KMS-11 (cell line): Measurements from ENCODE around the gene GALNT11.
"Not testable (repeated sequence)": the region's sequence is repeated elsewhere in the genome, so short reads cannot be mapped to it uniquely, and the experiment has no call there.

ENCODE experiments used
- H2AFZ ChIP-seq: fragments of 200-600 bp; sonication (generic); 2 replicates; pipeline ENCODE4 v1.6.1; 2016; ENCODE audit warnings: antibody characterized with exemption, mixed run types, low read depth
- H3K27ac ChIP-seq: fragments of 200-600 bp; sonication (generic); 2 replicates; pipeline ENCODE4 v1.6.1; 2016; ENCODE audit warnings: mild to moderate bottlenecking, mixed run types
- H3K27me3 ChIP-seq: fragments of 200-600 bp; sonication (generic); 2 replicates; pipeline ENCODE4 v1.6.1; 2017; ENCODE audit warnings: mild to moderate bottlenecking, low read depth, mixed run types, moderate library complexity; ENCODE audit not compliant: insufficient read depth
- H3K36me3 ChIP-seq: fragments of 200-600 bp; sonication (generic); 2 replicates; pipeline ENCODE4 v1.6.1; 2017; ENCODE audit warnings: mild to moderate bottlenecking, mixed run types; ENCODE audit not compliant: insufficient read depth
- H3K4me1 ChIP-seq: fragments of 200-600 bp; sonication (generic); 2 replicates; pipeline ENCODE4 v1.6.1; 2016; ENCODE audit warnings: mild to moderate bottlenecking, low read depth, mixed run types; ENCODE audit not compliant: poor library complexity, severe bottlenecking
- H3K4me2 ChIP-seq: fragments of 200-600 bp; sonication (generic); 2 replicates; pipeline ENCODE4 v1.7.0; 2016; ENCODE audit warnings: mild to moderate bottlenecking, mixed run types
- H3K4me3 ChIP-seq: fragments of 200-600 bp; sonication (generic); IDR thresholded peaks from 2 replicates; pipeline ENCODE4 v1.6.1; 2017; ENCODE audit warnings: low read depth, low read length, mixed read lengths; ENCODE audit not compliant: insufficient read depth
- H3K79me2 ChIP-seq: fragments of 200-600 bp; sonication (generic); 2 replicates; pipeline ENCODE4 v1.6.1; 2016; ENCODE audit warnings: low read depth, mixed run types; ENCODE audit not compliant: insufficient read depth
- H3K9ac ChIP-seq: fragments of 200-600 bp; sonication (generic); 2 replicates; pipeline ENCODE4 v1.6.1; 2016; ENCODE audit warnings: mild to moderate bottlenecking, mixed run types
- H4K20me1 ChIP-seq: fragments of 200-600 bp; sonication (generic); 2 replicates; pipeline ENCODE4 v1.6.1; 2016; ENCODE audit warnings: mild to moderate bottlenecking, mixed run types; ENCODE audit not compliant: insufficient read depth
- CTCF ChIP-seq: fragments of 200-600 bp; sonication (generic); conservative IDR thresholded peaks from 2 replicates; pipeline ENCODE4 v1.6.1; 2017; ENCODE audit warnings: low read depth, mild to moderate bottlenecking, antibody characterized with exemption, low read length, moderate library complexity, mixed read lengths

GALNT11 gene

GRCh38 chr7:152052771-152053170 lies 27.3 kb downstream of the GALNT11 start:
- Histone ChIP-seq H3K36me3 (no peaks in the 10 kb centered on the region), H4K20me1 (no peaks in the 10 kb centered on the region), H2AFZ (no peak overlapping the region), H3K27me3 (no peaks in the 10 kb centered on the region), H3K9ac (no peak overlapping the region), H3K79me2 (no peaks in the 10 kb centered on the region), H3K27ac (no peak overlapping the region), H3K4me3 (no peak overlapping the region), H3K4me2 (no peak overlapping the region), H3K4me1 (no peaks in the 10 kb centered on the region)
- TF ChIP-seq CTCF = no peak

DNA sequence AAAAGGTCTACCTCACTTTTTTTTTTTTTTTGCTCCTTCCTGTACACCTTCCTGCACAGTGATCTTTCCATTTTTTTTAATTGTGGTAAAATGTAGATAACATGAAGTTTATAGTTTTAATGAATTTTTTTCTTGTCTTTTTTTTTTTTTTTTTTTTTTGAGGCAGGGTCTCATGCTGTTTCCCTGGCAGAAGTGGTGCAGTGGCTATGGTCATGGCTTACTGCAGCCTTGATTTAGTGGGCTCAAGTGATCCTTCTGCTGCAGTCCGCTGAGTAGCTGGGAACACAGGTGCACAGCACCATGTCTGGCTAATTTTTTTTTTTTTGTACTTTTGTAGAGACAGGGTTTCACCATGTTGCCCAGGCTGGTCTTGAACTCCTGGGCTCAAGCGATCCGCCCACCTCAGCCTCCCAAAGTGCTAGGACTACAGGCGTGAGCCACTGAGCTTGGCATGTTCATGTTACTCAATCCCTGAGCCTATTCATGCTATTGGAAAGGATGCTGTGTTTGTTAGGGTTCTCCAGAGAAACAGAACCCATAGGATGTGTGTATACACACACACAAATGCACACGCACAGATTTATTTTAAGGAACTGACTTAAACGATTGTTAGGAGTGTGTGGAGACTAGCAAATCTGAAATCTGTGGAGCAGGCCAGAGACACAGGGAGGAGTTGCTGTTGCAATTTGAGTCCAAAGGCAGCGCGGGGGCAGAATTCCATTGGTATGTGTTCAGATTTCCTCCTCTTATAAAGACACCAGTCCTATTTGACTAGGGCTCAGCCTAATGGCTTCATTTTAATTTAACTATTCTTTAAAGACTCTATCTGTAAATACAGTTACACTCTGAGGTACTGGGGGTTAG lies 29.1 kb downstream of the GALNT11 start:
- H3K27me3 ChIP-seq = no peaks in the 10 kb centered on the region
- no peak overlapping the region for H3K9ac ChIP-seq
- H2AFZ ChIP-seq = no peak overlapping the region
- no peak overlapping the region for H3K4me3 ChIP-seq
- no peak overlapping the region for H3K4me2 ChIP-seq
- H3K4me1 ChIP-seq = no peaks in the 10 kb centered on the region
- no peak overlapping the region for H3K27ac ChIP-seq
- H3K79me2 ChIP-seq = no peaks in the 10 kb centered on the region
- H4K20me1 ChIP-seq = no peaks in the 10 kb centered on the region
- H3K36me3 ChIP-seq = no peaks in the 10 kb centered on the region
- TF ChIP-seq CTCF = no peak

- no peak overlapping the region for H3K4me3 ChIP-seq
- H3K36me3 ChIP-seq = no peaks in the 10 kb centered on the region
- no peak overlapping the region for H3K27ac ChIP-seq
- no peaks in the 10 kb centered on the region for H3K27me3 ChIP-seq
- H2AFZ ChIP-seq = no peak overlapping the region
- no peaks in the 10 kb centered on the region for H4K20me1 ChIP-seq
- TF ChIP-seq CTCF = no peak
- no peak overlapping the region for H3K9ac ChIP-seq
- H3K79me2 ChIP-seq = no peaks in the 10 kb centered on the region
- H3K4me1 ChIP-seq = no peaks in the 10 kb centered on the region
- H3K4me2 ChIP-seq = no peak overlapping the region
Observed at GRCh38 chr7:152056621-152057274, 31.3 kb downstream of the GALNT11 start.

GRCh38 chr7:152059311-152059710 lies 33.8 kb downstream of the GALNT11 start:
- Histone ChIP-seq H3K4me1 (no peaks in the 10 kb centered on the region), H2AFZ (no peak overlapping the region), H3K9ac (no peak overlapping the region), H3K27me3 (no peaks in the 10 kb centered on the region), H3K79me2 (no peaks in the 10 kb centered on the region), H4K20me1 (no peaks in the 10 kb centered on the region), H3K36me3 (no peaks in the 10 kb centered on the region), H3K4me3 (no peak overlapping the region), H3K4me2 (no peak overlapping the region), H3K27ac (no peak overlapping the region)
- no peak for TF ChIP-seq CTCF

DNA sequence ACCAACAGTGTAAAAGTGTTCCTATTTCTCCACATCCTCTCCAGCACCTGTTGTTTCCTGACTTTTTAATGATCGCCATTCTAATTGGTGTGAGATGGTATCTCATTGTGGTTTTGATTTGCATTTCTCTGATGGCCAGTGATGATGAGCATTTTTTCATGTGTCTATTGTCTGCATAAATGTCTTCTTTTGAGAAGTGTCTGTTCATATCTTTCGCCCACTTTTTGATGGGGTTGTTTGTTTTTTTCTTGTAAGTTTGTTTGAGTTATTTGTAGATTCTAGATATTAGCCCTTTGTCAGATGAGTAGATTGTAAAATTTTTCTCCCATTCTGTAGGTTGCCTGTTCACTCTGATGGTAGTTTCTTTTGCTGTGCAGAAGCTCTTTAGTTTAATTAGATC lies 35.6 kb downstream of the GALNT11 start:
- not testable (repeated sequence) for H3K4me1 ChIP-seq, H3K36me3 ChIP-seq, H3K27me3 ChIP-seq, H3K27ac ChIP-seq, H2AFZ ChIP-seq, H3K4me3 ChIP-seq, H4K20me1 ChIP-seq, H3K4me2 ChIP-seq, H3K9ac ChIP-seq, H3K79me2 ChIP-seq

DNA sequence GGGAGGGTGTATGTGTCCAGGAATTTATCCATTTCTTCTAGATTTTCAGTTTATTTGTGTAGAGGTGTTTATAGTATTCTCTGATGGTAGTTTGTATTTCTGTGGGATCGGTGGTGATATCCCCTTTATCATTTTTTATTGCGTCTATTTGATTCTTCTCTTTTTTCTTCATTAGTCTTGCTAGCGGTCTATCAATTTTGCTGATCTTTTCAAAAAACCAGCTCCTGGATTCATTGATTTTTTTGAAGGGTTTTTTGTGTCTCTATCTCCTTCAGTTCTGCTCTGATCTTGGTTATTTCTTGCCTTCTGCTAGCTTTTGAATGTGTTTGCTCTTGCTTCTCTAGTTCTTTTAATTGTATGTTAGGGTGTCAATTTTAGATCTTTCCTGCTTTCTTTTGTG lies 37.7 kb downstream of the GALNT11 start:
- H3K27me3 ChIP-seq, H3K79me2 ChIP-seq, H3K27ac ChIP-seq, H3K4me2 ChIP-seq, H3K9ac ChIP-seq, H3K36me3 ChIP-seq, H2AFZ ChIP-seq, H4K20me1 ChIP-seq, H3K4me1 ChIP-seq, H3K4me3 ChIP-seq: not testable (repeated sequence)

GRCh38 chr7:152063821-152064220 lies 38.3 kb downstream of the GALNT11 start:
- H3K36me3 ChIP-seq, H3K9ac ChIP-seq, H3K4me2 ChIP-seq, H2AFZ ChIP-seq, H3K4me3 ChIP-seq, H3K27ac ChIP-seq, H3K27me3 ChIP-seq, H4K20me1 ChIP-seq, H3K4me1 ChIP-seq, H3K79me2 ChIP-seq: not testable (repeated sequence)
